ENCODE results near the gene CDR2. TPM values are rescaled to one million over a fixed set of nuclear protein-coding genes. Genes with fewer than 3 reads are reported as not detected.
"Not testable (repeated sequence)": the region's sequence is repeated elsewhere in the genome, so short reads cannot be mapped to it uniquely, and the experiment has no call there.

The CDR2 gene
- total and polyA plus RNA-seq, 3 donors from 2014 or later, result 56.8 to 133 (median 63.7) TPM

DNA sequence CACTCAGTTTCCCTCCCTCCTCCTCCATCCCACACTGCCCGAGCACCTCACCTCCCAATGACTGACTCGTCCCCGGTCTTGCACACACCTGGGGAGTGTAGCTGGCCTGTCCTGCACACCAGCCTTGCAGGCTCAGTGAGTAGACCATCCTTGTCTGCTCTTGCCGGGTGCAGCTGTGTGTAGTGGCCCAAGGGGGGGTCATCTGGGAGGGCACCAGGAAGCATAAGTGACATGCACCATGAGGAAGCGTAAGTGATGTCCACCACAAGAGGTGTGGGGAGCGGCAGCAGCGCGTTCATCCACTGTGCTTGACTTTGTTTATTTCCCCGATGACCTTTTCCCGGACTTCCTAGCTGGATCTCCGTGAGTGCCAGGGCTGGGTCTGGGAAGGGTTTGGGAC, 45.5 kb upstream of the CDR2 start:
- intact Hi-C loops (cut with DNase I; ENCODE audit: low total_unique reads), result no loop called here
- no peak overlapping the region for H3K27ac ChIP-seq
- no peaks in the 10 kb centered on the region for H3K9me3 ChIP-seq
- no peaks in the 10 kb centered on the region for H3K36me3 ChIP-seq (ENCODE audit: low read depth, missing control alignments)
- 96 to 98% methylated on average over 11 of the region's 11 CpGs for WGBS, 2 donors
- no peak for DNase-seq
- no peaks in the 10 kb centered on the region for H3K27me3 ChIP-seq
- H3K4me3 ChIP-seq, result no peak overlapping the region
- TF ChIP-seq, protein P1, sequence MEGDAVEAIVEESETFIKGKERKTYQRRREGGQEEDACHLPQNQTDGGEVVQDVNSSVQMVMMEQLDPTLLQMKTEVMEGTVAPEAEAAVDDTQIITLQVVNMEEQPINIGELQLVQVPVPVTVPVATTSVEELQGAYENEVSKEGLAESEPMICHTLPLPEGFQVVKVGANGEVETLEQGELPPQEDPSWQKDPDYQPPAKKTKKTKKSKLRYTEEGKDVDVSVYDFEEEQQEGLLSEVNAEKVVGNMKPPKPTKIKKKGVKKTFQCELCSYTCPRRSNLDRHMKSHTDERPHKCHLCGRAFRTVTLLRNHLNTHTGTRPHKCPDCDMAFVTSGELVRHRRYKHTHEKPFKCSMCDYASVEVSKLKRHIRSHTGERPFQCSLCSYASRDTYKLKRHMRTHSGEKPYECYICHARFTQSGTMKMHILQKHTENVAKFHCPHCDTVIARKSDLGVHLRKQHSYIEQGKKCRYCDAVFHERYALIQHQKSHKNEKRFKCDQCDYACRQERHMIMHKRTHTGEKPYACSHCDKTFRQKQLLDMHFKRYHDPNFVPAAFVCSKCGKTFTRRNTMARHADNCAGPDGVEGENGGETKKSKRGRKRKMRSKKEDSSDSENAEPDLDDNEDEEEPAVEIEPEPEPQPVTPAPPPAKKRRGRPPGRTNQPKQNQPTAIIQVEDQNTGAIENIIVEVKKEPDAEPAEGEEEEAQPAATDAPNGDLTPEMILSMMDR (IDR thresholded peaks at IDR 0.05), result no peak
- TF ChIP-seq POLR2A (IDR thresholded peaks at IDR 0.05), result no peak
- H3K4me1 ChIP-seq, result peaks cover 13% of the 10 kb centered on the region

DNA sequence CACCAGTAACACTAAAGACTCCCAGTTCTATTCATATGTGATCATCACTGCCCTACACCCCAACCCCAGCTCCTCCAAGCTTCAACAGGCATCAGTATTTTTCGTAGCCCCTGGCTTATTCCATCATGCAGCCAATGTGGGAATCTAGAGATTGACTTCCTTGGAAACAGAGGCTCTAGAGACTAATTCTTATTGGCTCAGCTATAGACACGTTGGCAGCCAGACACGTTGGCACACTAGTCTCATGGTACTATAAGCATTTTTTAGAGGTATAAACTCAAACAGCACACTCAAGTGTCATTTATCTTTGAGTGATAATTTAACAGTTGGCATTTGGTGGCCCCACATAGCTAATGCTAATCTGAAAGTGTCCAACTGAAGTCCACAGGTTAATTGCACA, 44.4 kb upstream of the CDR2 start:
- no peaks in the 10 kb centered on the region for H3K9me3 ChIP-seq
- no peaks in the 10 kb centered on the region for H3K36me3 ChIP-seq (ENCODE audit: low read depth, missing control alignments)
- 87 to 99% methylated on average over 3 of the region's 3 CpGs for WGBS, 2 donors
- no peak overlapping the region for H3K4me3 ChIP-seq
- TF ChIP-seq POLR2A (IDR thresholded peaks at IDR 0.05), result no peak
- TF ChIP-seq, protein P1 (IDR thresholded peaks at IDR 0.05), result no peak
- H3K27me3 ChIP-seq, result no peaks in the 10 kb centered on the region
- intact Hi-C loops (cut with DNase I; ENCODE audit: low total_unique reads), result no loop called here
- H3K4me1 ChIP-seq, result peaks cover 2% of the 10 kb centered on the region
- no peak overlapping the region for H3K27ac ChIP-seq
- no peak for DNase-seq

DNA sequence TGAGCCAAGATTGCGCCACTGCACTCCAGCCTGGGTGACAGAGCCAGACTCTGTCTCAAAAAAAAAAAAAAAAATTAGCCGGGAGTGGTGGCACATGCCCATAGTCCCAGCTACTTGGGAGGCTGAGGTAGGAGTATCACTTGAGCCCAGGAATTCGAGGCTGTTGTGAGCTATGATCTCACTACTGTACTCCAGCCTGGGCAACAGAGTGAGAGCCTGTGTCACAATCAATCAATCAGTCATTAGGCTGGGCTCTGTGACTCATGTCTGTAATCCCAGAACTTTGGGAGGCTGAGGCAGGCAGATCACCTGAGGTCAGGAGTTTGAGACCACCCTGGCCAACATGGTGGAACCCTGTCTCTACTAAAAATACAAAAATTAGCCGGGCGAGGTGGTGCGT, 43.4 kb upstream of the CDR2 start:
- H3K27me3 ChIP-seq; H3K36me3 ChIP-seq (ENCODE audit: low read depth, missing control alignments); H3K4me3 ChIP-seq; H3K9me3 ChIP-seq; H3K27ac ChIP-seq; DNase-seq; H3K4me1 ChIP-seq; intact Hi-C loops (cut with DNase I; ENCODE audit: low total_unique reads): not testable (repeated sequence)
- 86 to 94% methylated on average over 4 to 6 of the region's 6 CpGs for WGBS, 2 donors

DNA sequence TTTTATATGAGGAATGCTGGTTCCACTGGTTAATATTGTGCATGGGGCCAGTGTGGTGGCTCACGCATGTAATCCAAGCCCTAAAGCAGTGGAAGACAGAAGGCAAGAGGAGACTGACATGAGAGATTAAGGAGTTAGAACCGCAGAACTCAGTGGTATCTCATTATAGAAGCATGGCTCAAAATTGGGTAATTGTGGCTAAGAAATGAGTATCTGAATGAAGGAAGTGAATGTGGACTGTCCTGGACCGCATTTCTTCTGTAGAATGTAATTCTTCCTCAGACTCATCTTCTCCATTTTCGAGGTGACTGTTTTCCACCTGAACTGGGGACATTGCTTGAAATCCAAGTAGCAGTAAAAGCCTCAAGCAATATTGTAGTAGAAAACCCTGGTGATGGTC, 42.6 kb upstream of the CDR2 start:
- no peak for TF ChIP-seq POLR2A (IDR thresholded peaks at IDR 0.05)
- TF ChIP-seq, protein P1 (IDR thresholded peaks at IDR 0.05), result no peak
- intact Hi-C loops (cut with DNase I; ENCODE audit: low total_unique reads), result no loop called here
- H3K27me3 ChIP-seq, result no peaks in the 10 kb centered on the region
- H3K4me3 ChIP-seq, result no peak overlapping the region
- H3K36me3 ChIP-seq (ENCODE audit: low read depth, missing control alignments), result no peaks in the 10 kb centered on the region
- H3K27ac ChIP-seq, result no peak overlapping the region
- DNase-seq, result no peak
- WGBS, 2 donors, result 92 to 94% methylated on average over 4 of the region's 4 CpGs
- H3K4me1 ChIP-seq, result no peaks in the 10 kb centered on the region
- no peaks in the 10 kb centered on the region for H3K9me3 ChIP-seq

DNA sequence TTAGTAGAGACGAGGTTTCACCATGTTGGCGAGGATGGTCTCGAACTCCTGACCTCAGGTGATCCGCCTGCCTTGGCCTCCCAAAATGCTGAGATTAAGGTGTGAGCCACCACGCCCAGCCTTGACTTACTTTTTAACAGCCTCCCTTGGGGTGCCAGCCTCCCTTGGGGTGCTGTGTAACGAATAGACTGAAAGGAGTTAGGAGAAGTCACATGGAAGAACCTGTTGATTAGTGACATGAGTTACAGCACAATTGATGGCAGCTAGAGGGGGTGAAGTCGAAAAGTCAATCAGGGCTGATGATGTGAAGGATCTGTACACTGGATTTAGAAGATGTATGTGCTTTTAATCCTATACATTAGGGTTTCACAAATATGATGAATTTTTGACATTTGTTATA, 39.4 kb upstream of the CDR2 start:
- no peaks in the 10 kb centered on the region for H3K36me3 ChIP-seq (ENCODE audit: low read depth, missing control alignments)
- TF ChIP-seq, protein P1 (IDR thresholded peaks at IDR 0.05), result no peak
- no peak for TF ChIP-seq POLR2A (IDR thresholded peaks at IDR 0.05)
- no peak overlapping the region for H3K27ac ChIP-seq
- DNase-seq, result no peak
- H3K9me3 ChIP-seq, result no peaks in the 10 kb centered on the region
- H3K27me3 ChIP-seq, result no peaks in the 10 kb centered on the region
- no peaks in the 10 kb centered on the region for H3K4me1 ChIP-seq
- intact Hi-C loops (cut with DNase I; ENCODE audit: low total_unique reads), result no loop called here
- H3K4me3 ChIP-seq, result no peak overlapping the region
- 94 to 98% methylated on average over 7 of the region's 7 CpGs for WGBS, 2 donors
